Measurements from ENCODE around the gene MT1G. TPM values are rescaled to one million over a fixed set of nuclear protein-coding genes. Genes with fewer than 3 reads are reported as not detected.

The MT1G gene
- polyA plus RNA-seq, 3 donors = 1,258 to 2,088 (median 1,548) TPM

- WGBS, 3 donors = 81 to 95% (median 90%) methylated on average over 1 of the region's 1 CpG
- no peak overlapping the region for H3K27ac ChIP-seq (ENCODE audit: low read depth, low read length)
Measured at GRCh38 chr16:56645311-56645710, 22.6 kb downstream of the MT1G start.

GRCh38 chr16:56643833-56644232, 24.0 kb downstream of the MT1G start:
- WGBS, 3 donors = 43 to 58% (median 50%) methylated on average over 5 of the region's 5 CpGs
- no peak overlapping the region for H3K27ac ChIP-seq (ENCODE audit: low read depth, low read length)

- H3K27ac ChIP-seq (ENCODE audit: low read depth, low read length) = no peak overlapping the region
- WGBS, 3 donors = 2 to 7% (median 5%) methylated on average over 38 to 42 of the region's 42 CpGs
Measured at GRCh38 chr16:56643080-56643778, 24.6 kb downstream of the MT1G start.

- no peak overlapping the region for H3K27ac ChIP-seq (ENCODE audit: low read depth, low read length)
- WGBS, 3 donors = 89 to 100% (median 93%) methylated on average over 2 of the region's 2 CpGs
Measured at GRCh38 chr16:56641166-56641565, 26.7 kb downstream of the MT1G start.

- H3K27ac ChIP-seq (ENCODE audit: low read depth, low read length) = no peak overlapping the region
- 74 to 95% (median 92%) methylated on average over 1 of the region's 1 CpG for WGBS, 3 donors
Measured at GRCh38 chr16:56640076-56640475, 27.8 kb downstream of the MT1G start.

- 29 to 76% (median 69%) methylated on average over 1 of the region's 1 CpG for WGBS, 3 donors
- H3K27ac ChIP-seq (ENCODE audit: low read depth, low read length) = no peak overlapping the region
Measured at GRCh38 chr16:56639045-56639444, 28.8 kb downstream of the MT1G start.

GRCh38 chr16:56637814-56638750, 29.8 kb downstream of the MT1G start, which contains the start of gene MT1A:
TSS of gene MT1A (plus strand) at chr16:56638666. CDS start at chr16:56638739, 73 bp downstream.
- H3K27ac ChIP-seq (ENCODE audit: low read depth, low read length) = peak within 1 kb of the TSS; percentile 52
- 7 to 12% (median 10%) methylated on average over 64 to 68 of the region's 68 CpGs for WGBS, 3 donors

- H3K27ac ChIP-seq (ENCODE audit: low read depth, low read length) = no peak overlapping the region
- WGBS, 3 donors = 55 to 78% (median 60%) methylated on average over 9 of the region's 9 CpGs
Measured at GRCh38 chr16:56636616-56637413, 31.1 kb downstream of the MT1G start.

GRCh38 chr16:56635441-56635967, 32.4 kb downstream of the MT1G start:
- H3K27ac ChIP-seq (ENCODE audit: low read depth, low read length) = no peak overlapping the region
- 21 to 56% (median 25%) methylated on average over 32 to 40 of the region's 40 CpGs for WGBS, 3 donors

- no peak overlapping the region for H3K27ac ChIP-seq (ENCODE audit: low read depth, low read length)
- 28 to 60% (median 38%) methylated on average over 43 to 47 of the region's 47 CpGs for WGBS, 3 donors
Measured at GRCh38 chr16:56634715-56635440, 33.0 kb downstream of the MT1G start.

- WGBS, 3 donors = 45 to 63% (median 51%) methylated on average over 7 of the region's 7 CpGs
- no peak overlapping the region for H3K27ac ChIP-seq (ENCODE audit: low read depth, low read length)
Measured at GRCh38 chr16:56633535-56633934, 34.3 kb downstream of the MT1G start.

GRCh38 chr16:56632848-56633365, 35.0 kb downstream of the MT1G start:
- H3K27ac ChIP-seq (ENCODE audit: low read depth, low read length) = peak overlapping the region; percentile 41
- 31 to 37% (median 31%) methylated on average over 6 of the region's 6 CpGs for WGBS, 3 donors

- WGBS, 3 donors = 1% methylated on average over 58 to 61 of the region's 61 CpGs
- H3K27ac ChIP-seq (ENCODE audit: low read depth, low read length) = peak within 1 kb of the TSS; percentile 41
Measured at GRCh38 chr16:56632156-56632847, 35.6 kb downstream of the MT1G start, which contains the start of gene MT1M. TSS of gene MT1M (plus strand) at chr16:56632659. CDS start at chr16:56632732, 73 bp downstream.

- peak overlapping the region; percentile 30 for H3K27ac ChIP-seq (ENCODE audit: low read depth, low read length)
- 19 to 22% (median 19%) methylated on average over 14 of the region's 14 CpGs for WGBS, 3 donors
Measured at GRCh38 chr16:56631832-56632155, 36.1 kb downstream of the MT1G start.

GRCh38 chr16:56631197-56631596, 36.7 kb downstream of the MT1G start:
- H3K27ac ChIP-seq (ENCODE audit: low read depth, low read length) = no peak overlapping the region
- WGBS, 3 donors = 88 to 90% (median 88%) methylated on average over 10 of the region's 10 CpGs

GRCh38 chr16:56630134-56630533, 37.7 kb downstream of the MT1G start:
- no peak overlapping the region for H3K27ac ChIP-seq (ENCODE audit: low read depth, low read length)
- WGBS, 3 donors = 76 to 88% (median 87%) methylated on average over 3 of the region's 3 CpGs

GRCh38 chr16:56629531-56629930, 38.3 kb downstream of the MT1G start:
- H3K27ac ChIP-seq (ENCODE audit: low read depth, low read length) = no peak overlapping the region
- WGBS, 3 donors = 69 to 93% (median 89%) methylated on average over 3 of the region's 3 CpGs
